GM06990 (cell line): ENCODE results near the gene MYL12A.

ENCODE experiments used
- DNase-seq: peaks from one replicate; pipeline ENCODE4 v3.0.0-alpha.2; 2011; ENCODE audit not compliant: insufficient read length; ENCODE audit errors: extremely low read depth
- H3K27me3 ChIP-seq: replicated peaks from 2 replicates; pipeline ENCODE4 v1.6.0; 2011; ENCODE audit warnings: low read length; ENCODE audit not compliant: control insufficient read depth, insufficient read depth
- H3K36me3 ChIP-seq: 2 replicates; pipeline ENCODE4 v1.5.1; 2011; ENCODE audit warnings: low read length; ENCODE audit not compliant: control insufficient read depth, insufficient read depth
- H3K4me3 ChIP-seq: replicated peaks from 2 replicates; pipeline ENCODE4 v1.5.1; 2011; ENCODE audit warnings: low read depth, mild to moderate bottlenecking, control low read depth, low read length
- TF ChIP-seq, protein P1 (sequence below): IDR thresholded peaks from 2 replicates; pipeline ENCODE4 v1.5.1; 2011; ENCODE audit warnings: low read length, control low read depth, mild to moderate bottlenecking, inconsistent platforms; ENCODE audit not compliant: insufficient read depth, poor library complexity, severe bottlenecking

Gene MYL12A

GRCh38 chr18:3230401-3231334 lies 16.9 kb upstream of the MYL12A start:
- TF ChIP-seq, protein P1, sequence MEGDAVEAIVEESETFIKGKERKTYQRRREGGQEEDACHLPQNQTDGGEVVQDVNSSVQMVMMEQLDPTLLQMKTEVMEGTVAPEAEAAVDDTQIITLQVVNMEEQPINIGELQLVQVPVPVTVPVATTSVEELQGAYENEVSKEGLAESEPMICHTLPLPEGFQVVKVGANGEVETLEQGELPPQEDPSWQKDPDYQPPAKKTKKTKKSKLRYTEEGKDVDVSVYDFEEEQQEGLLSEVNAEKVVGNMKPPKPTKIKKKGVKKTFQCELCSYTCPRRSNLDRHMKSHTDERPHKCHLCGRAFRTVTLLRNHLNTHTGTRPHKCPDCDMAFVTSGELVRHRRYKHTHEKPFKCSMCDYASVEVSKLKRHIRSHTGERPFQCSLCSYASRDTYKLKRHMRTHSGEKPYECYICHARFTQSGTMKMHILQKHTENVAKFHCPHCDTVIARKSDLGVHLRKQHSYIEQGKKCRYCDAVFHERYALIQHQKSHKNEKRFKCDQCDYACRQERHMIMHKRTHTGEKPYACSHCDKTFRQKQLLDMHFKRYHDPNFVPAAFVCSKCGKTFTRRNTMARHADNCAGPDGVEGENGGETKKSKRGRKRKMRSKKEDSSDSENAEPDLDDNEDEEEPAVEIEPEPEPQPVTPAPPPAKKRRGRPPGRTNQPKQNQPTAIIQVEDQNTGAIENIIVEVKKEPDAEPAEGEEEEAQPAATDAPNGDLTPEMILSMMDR, result no peak
- DNase-seq, result no peak
- no peaks in the 10 kb centered on the region for H3K27me3 ChIP-seq
- H3K4me3 ChIP-seq, result no peak overlapping the region
- H3K36me3 ChIP-seq, result no peaks in the 10 kb centered on the region

DNA sequence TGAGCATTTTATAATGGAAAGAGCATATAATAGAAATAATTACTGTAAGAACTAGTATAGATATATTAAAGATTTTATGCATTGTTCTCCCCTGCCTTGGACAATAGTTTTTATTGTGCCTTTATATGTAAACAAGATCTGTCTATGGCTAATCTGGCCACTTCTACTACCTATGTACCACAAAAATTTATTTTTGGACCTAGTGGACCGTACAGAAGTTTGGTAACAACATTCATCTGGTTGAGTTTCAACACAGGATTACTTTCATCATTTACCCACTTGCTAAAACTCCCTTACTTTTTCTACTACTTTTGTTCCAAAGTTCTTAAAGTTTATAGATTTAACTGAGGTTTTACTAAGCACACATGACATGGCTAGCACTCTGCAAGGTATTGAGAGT lies 14.6 kb upstream of the MYL12A start:
- no peak overlapping the region for H3K4me3 ChIP-seq
- TF ChIP-seq, protein P1, result no peak
- H3K36me3 ChIP-seq, result no peaks in the 10 kb centered on the region
- no peaks in the 10 kb centered on the region for H3K27me3 ChIP-seq
- no peak for DNase-seq

DNA sequence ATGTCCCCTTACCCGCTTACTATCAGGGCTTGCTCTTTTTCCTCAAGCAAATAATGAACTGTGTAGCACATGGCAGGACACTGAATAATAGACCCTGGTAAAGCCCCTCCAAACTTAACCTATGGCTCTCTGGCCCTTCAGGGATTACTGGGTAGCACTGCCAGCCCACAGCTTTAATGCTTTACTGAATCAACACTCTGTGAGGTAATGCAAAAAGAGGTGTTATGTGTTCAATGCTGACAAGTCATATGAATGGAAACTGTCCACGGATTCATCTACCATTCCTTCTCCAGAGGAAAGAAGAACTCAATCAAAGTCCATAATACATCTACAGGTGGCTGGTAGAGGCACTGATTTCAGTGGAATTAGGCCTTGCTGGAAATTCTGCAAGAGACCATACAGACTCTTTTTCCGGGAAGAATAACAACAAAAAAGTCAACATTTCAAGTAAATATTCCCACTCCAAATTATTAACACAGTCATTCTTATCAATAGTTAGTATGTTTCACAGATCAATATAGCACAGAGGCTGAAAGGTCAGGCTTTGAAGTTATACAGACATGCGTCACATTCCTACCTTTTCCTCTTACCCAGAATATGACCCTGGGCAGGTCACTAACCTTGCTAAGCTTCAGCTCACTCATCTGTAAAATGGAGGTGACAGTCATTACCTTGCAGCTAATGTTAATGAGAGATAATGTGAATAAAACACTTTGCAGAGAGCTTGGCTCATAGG lies 14.0 kb upstream of the MYL12A start:
- Histone ChIP-seq H3K36me3 (no peaks in the 10 kb centered on the region), H3K27me3 (no peaks in the 10 kb centered on the region), H3K4me3 (no peak overlapping the region)
- no peak for DNase-seq
- TF ChIP-seq, protein P1, result no peak

DNA sequence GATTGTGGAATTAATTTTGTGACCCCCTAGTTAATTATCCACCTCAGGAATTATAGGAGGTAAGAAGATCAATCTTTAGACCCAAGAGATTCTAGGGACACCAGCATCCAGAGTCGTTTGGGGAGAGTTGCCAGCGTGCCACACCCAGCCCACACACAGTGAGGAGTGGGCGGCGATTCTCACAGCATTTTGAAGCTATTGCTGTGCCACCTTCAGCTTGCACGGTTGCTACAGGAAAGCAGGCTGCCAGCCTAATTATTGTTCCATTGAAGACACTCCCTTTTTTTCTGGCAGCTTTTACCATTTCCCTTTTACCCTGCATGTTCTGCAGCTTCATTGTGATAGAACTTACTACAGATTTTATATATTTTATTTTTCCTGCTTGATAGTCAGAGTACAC lies 13.1 kb upstream of the MYL12A start:
- no peak overlapping the region for H3K4me3 ChIP-seq
- TF ChIP-seq, protein P1, result no peak
- no peaks in the 10 kb centered on the region for H3K27me3 ChIP-seq
- no peak for DNase-seq
- no peaks in the 10 kb centered on the region for H3K36me3 ChIP-seq

DNA sequence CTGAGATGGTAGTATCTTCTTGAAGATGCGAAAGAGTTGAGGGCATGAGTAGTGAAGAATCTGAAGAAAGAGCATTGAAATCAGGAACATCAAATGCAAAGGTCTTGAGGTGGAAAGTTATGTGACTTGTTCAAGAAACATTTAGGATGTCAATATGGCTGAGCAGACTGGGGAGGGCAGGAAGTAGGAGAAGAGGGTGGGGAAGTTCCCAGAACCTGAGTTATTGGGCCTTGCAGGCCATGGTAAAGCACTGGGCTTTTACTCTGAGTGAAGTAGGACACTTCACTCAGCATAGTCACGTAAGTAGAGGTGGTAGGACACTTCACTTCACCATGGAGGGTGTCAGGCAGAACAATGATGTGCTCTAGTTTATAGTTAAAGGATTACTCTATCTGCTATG lies 11.8 kb upstream of the MYL12A start:
- Histone ChIP-seq H3K36me3 (no peaks in the 10 kb centered on the region), H3K4me3 (no peak overlapping the region), H3K27me3 (no peaks in the 10 kb centered on the region)
- TF ChIP-seq, protein P1, result no peak
- DNase-seq, result no peak
